A549 treated with Hydrocortisone at 1 μM for 4 hours (cell line): ENCODE results near the gene ZNF620. TPM values are rescaled to one million over a fixed set of nuclear protein-coding genes. Genes with fewer than 3 reads are reported as not detected.

Source experiments
- total RNA-seq: library from RNA; stranded (reverse); fragments of 200-300 nt; extraction: Qiagen RNA extraction; gene quantifications from 5 replicates; pipeline ENCODE4 v1.2.3, GENCODE V29; 2022

Gene ZNF620
- total RNA-seq, result 1.3 to 1.9 TPM (median 1.7 TPM) in 5 replicates

DNA sequence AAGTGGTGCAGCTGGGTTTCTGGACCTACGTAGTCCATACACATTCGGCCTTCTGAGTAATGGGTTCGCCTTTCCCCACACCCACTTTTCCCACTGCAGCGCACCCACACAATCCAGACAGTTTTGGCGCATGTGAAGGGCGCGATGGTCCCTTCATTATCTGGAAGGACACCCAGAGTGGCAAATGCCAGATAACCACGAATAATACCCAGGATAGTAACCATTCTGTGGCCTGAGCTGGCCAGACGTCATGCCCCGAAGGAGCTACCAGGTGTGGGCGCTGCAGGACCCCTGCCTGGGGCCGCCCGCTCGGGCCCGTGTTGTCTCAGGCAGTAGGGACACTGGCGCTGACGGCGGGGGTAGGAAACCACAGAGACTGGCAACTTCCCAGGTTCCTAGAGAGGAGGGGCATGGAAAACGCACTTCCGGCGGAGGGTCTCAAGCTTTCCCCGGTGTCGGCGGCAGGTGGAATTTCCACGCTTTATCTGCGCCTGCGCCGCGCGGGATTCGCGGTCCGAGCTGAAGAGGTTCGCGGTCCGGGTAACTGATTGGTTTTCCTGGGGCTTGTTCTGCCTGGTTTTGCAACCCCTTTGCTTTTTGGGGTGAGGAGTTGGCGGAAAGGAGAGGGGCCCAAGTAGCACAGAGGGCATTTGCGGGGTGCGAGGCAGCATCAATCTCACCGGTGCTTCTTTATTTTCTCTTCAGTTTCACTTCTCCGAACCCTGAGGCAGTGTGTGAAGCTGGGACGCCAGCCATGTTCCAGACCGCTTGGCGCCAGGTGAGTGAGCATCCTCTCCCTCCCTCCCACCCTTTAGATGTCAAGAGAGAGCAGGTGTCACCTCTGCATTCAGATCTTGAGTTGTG lies at the start of gene ZNF620:
Gene ZNF620, plus strand, starts transcription at position 441 of the 864 bp plus-strand sequence. Its CDS starts 314 bp downstream, at position 755.

DNA sequence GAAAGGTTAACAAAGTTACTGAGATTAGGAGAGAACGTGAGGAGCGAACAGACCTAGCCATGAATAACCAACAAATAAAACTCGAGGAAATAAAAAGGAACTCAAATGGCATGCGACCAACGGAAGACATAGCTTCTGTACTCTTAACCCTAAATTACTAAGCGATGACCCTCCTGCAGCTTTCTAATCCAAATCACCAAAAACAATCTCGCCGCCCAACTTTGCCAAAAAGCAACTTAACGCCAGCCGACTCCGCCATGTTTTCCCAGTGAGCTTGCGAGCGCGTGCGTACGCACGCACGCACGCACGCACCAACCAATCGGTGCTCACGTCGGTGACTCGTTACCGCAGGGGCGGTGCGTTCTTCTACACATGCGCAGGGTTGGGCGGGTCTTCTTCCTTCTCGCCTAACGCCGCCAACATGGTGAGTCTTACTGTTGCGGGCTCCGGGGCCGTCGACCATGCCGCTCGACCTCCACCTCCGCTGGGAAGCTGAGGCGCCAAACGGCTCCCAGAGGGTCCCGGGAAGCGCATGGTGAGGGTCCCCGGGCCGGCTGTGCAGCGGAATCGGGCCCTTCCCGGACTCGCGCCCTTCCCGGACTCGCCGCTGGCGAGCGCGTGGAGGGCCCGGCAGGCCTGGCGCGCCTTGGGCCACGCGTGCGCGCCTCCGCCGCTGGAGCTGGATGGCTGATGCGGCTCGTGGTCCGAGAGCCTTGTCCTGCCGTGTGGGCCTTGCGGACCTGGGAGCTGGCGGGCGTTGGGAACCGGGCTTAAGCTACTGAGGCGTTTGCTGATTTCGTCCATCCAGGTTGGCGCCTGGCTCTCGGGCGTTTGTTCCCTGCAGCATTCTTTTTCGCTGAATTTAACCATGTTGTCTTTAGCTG lies 48.7 kb upstream of the ZNF620 start, which contains the start of gene RPL14:
Gene RPL14, plus strand, starts transcription at position 400 of the 884 bp plus-strand sequence. Its CDS starts 133 bp downstream, at position 533.

DNA sequence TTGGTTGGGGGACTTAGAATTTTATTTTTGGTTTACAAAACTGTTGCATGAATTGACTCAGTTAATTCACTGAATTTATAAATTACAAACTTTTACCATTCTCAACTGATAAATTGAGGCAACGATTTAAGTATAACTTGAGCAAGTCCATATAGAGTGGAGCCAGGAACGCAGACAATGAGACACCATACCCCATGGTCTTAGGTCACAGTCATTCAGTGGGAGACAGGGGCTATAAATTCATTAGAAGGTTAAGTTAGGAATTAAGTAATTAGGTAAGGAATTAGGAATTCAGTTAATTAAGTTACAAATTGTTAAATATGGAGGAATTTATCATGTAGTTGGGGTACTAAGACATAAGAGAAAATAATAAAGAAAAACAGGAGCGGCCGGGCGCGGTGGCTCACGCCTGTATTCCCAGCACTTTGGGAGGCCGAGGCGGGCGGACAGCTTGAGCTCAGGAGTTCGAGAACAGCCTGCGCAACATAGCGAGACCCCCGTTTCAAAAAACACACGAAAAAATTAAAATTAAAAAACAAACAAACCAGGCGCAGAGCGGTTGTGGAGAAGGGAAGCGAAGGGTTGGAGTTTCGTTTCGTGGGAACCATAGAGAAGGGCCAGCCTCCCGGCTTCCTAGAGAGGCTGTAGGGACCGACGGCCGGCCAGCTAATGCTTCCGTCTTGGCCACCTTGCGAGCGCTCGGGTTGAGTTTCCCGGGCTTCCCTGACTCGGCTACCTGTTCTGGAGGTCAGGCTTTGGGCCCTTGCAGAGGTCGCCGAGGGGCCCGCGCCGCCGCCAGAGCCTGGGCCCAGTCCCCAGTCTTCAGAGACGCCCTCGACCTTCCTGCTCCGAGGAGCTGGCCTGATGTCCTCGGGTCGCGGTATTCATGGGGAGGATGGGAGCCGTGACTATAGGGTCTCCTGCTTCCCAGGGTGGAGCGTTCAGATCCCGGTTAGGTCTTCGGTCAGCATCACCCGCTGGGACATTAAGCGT lies 29.1 kb upstream of the ZNF620 start, which contains the start of gene ZNF619:
Gene ZNF619, plus strand, starts transcription at position 645 of the 993 bp plus-strand sequence. CDS start 858 bp downstream, outside the sequence.

DNA sequence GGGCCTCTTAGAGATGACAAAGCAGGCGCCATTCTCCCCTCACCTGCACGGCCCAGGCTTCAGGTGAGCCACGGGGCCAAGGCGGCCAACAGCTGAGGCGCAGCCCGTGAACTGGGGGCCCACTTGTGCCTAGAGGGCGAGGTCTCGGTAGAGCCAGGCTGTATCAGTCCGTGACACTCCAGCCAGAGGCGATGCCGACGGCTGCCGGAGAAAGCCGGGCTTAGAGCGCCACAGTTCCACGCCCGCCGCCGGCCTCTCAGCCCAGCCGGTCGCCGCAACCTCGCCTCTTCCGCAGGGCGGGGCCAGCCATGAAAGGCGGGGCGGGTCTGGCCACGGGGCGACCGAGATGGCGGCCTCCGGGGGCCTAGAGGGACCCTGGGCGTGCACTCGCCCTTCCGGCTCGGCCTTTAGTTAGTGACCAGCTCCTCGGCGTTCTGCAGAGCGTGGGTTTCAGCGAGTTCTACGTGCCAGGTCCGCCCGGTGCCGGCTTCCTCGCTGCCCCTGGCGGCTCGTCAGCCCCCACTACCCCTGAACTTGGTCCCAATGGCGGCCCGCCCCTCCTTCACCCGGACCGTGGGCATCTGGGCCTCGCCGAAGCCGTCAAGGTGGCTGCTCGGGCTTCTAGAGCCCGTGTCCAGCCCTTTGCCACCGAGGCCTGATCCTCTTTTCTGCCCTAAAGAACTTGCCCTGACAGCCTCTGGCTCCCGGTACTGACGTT lies 18.9 kb downstream of the ZNF620 start, which contains the start of gene ZNF621:
Gene ZNF621, plus strand, starts transcription at position 393 of the 718 bp plus-strand sequence. CDS start 881 bp downstream, outside the sequence.

Other genes with a start within 250 kb of the ZNF620 start
- 53.6 to 66.2 TPM (median 58.0 TPM) in 5 replicates for gene EIF1B, start 196.3 kb upstream of the ZNF620 start, total RNA-seq
- gene ENTPD3, start 118.9 kb upstream of the ZNF620 start, total RNA-seq, result 0.03 to 0.05 TPM (median 0.03 TPM) in 3 of 5 replicates, not detected in the others
- 614 to 790 TPM (median 760 TPM) in 5 replicates for gene RPL14, start 48.7 kb upstream of the ZNF620 start, total RNA-seq
- gene ZNF619, start 28.9 kb upstream of the ZNF620 start, total RNA-seq, result 1.7 to 2.4 TPM (median 2.0 TPM) in 5 replicates
- gene ZNF621, start 18.9 kb downstream of the ZNF620 start, total RNA-seq, result 5.8 to 8.4 TPM (median 7.0 TPM) in 5 replicates